Common myeloid progenitor, CD34-positive (primary cell): ENCODE results near the gene ABHD1.
"Not testable (repeated sequence)": the region's sequence is repeated elsewhere in the genome, so short reads cannot be mapped to it uniquely, and the experiment has no call there.

Experiments
- CTCF ChIA-PET: fragments of 350-600 bp; sonication (Branson Sonifier 250); formaldehyde crosslinking; loops from one replicate; lab custom pipeline; 2021; ENCODE audit warnings: antibody characterized with exemption; lab: Charles Lee
- POLR2A ChIA-PET: fragments of 350-600 bp; sonication (Branson Sonifier 250); formaldehyde crosslinking; loops from one replicate; lab custom pipeline; 2021; ENCODE audit warnings: antibody characterized with exemption; lab: Charles Lee
- DNase-seq, 3 donors: peaks; one replicate each; pipeline versions ENCODE4 v3.0.0 to v3.0.0-alpha.2; 2013
- H3K27ac ChIP-seq, 2 experiments: 1 replicate in 1 of 2; 2 replicates in 1 of 2; pipeline ENCODE4 v1.7.0; 2013; ENCODE audit warnings: inconsistent platforms in 2 of 2, low read length in 2 of 2, mild to moderate bottlenecking in 2 of 2, low read depth in 1 of 2, moderate library complexity in 1 of 2; ENCODE audit not compliant: severe bottlenecking in 2 of 2, insufficient read depth in 1 of 2, poor library complexity in 1 of 2
- H3K27me3 ChIP-seq, 5 experiments: replicated peaks in 2 of 5; 1 replicate in 3 of 5; 2 replicates in 2 of 5; pipeline versions ENCODE4 v1.6.1 to v1.7.0; 2013; ENCODE audit warnings: low read length in 4 of 5, mild to moderate bottlenecking in 2 of 5, moderate library complexity in 2 of 5, inconsistent platforms in 1 of 5; ENCODE audit not compliant: insufficient read depth in 5 of 5, control insufficient read depth in 4 of 5
- H3K36me3 ChIP-seq, 4 experiments: 1 replicate in 2 of 4; 2 replicates in 2 of 4; pipeline versions ENCODE4 v1.6.1 to v1.7.0; 2013; ENCODE audit warnings: low read length in 3 of 4, control low read depth in 1 of 4, mild to moderate bottlenecking in 1 of 4; ENCODE audit not compliant: control insufficient read depth in 4 of 4, insufficient read depth in 4 of 4
- H3K4me1 ChIP-seq, 4 experiments: 1 replicate in 3 of 4; 2 replicates in 1 of 4; pipeline versions ENCODE4 v1.6.1 to v1.7.1; 2013; ENCODE audit warnings: low read length in 3 of 4, mild to moderate bottlenecking in 3 of 4, control low read depth in 1 of 4, inconsistent platforms in 1 of 4, moderate library complexity in 1 of 4; ENCODE audit not compliant: control insufficient read depth in 4 of 4, insufficient read depth in 4 of 4; ENCODE audit errors: control extremely low read depth in 1 of 4
- H3K4me3 ChIP-seq, 7 experiments: 1 replicate in 4 of 7; 2 replicates in 3 of 7; pipeline versions ENCODE4 v1.5.1 to v1.7.0; 2013; ENCODE audit warnings: mild to moderate bottlenecking in 7 of 7, low read length in 6 of 7, moderate library complexity in 6 of 7, inconsistent platforms in 2 of 7, low read depth in 2 of 7, control low read depth in 1 of 7; ENCODE audit not compliant: insufficient read depth in 4 of 7, control insufficient read depth in 1 of 7; ENCODE audit errors: extremely low read depth in 1 of 7
- H3K9me3 ChIP-seq, 5 experiments: 1 replicate in 4 of 5; 2 replicates in 1 of 5; pipeline versions ENCODE4 v1.6.1 to v1.7.1; 2013; ENCODE audit warnings: low read length in 4 of 5, mild to moderate bottlenecking in 2 of 5, inconsistent platforms in 1 of 5, low read depth in 1 of 5, moderate library complexity in 1 of 5; ENCODE audit not compliant: control insufficient read depth in 4 of 5, insufficient read depth in 2 of 5; ENCODE audit errors: control extremely low read depth in 1 of 5
- WGBS: methylation state at CpG from one replicate; pipeline ENCODE4 v1.1.5; 2013; ENCODE audit not compliant: insufficient coverage; 5-methylcytosine and 5-hydroxymethylcytosine counted together

The ABHD1 gene

DNA sequence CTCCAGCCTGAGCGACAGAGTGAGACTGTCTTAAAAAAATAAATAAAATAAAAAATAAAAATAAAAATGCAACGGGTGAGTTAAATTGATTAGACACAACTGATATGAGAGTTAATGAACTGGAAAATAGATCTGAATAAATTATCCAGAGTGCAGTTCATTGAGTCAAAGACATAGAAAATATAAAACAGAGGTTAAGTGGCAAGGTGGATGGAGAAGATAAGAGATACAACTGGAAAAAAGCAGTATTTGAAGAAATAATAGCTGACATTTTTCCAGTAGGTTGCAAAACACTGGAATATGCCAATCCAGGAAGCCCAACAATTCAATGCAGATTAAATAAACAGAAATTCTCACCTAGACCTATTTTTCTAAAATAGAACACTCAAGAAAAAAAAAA, 15.4 kb upstream of the ABHD1 start:
- no CpG with 5 or more reads among the region's 2 CpGs for WGBS
- DNase-seq: no peak
- no peaks in the 10 kb centered on the region for H3K27me3 ChIP-seq
- ChIA-PET CTCF (interaction anchor here (1.1 kb wide), 1 partner anchor 9 kb away, joined by 4 read pairs; no protein-coding TSS in a partner anchor), POLR2A (no interaction called here)
- no peaks in the 10 kb centered on the region for H3K4me1 ChIP-seq
- no peak overlapping the region for H3K27ac ChIP-seq
- no peaks in the 10 kb centered on the region for H3K9me3 ChIP-seq
- H3K4me3 ChIP-seq: no peak overlapping the region
- H3K36me3 ChIP-seq: no peaks in the 10 kb centered on the region

DNA sequence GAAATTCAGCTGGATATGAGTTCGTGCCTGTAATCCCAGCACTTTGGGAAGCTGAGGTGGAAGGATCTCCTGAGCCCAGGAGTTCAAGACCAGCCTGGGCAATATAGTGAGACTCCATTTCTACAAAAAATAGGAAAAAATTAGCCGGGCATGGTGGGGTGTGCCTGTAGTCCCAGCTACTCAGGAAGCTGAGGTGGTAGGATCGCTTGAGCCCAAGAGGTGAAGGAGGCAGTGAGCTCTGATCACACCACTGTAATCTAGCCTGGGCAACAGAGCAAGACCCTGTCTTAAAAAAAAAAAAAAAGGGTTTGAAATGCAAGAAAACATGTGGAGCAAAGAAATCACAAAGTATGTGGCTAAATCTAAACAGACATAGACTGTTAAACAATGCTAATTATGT, 14.5 kb upstream of the ABHD1 start:
- Histone ChIP-seq H3K9me3 (no peaks in the 10 kb centered on the region), H3K27me3 (no peaks in the 10 kb centered on the region), H3K27ac (no peak overlapping the region), H3K36me3 (no peaks in the 10 kb centered on the region), H3K4me1 (no peaks in the 10 kb centered on the region), H3K4me3 (no peak overlapping the region)
- ChIA-PET CTCF (interaction anchor here (0.6 to 1.4 kb wide), 3 partner anchors 9 to 174 kb away, joined by 3 to 5 read pairs (median 5); no protein-coding TSS in a partner anchor), POLR2A (interaction anchor here (0.6 kb wide), 1 partner anchor 22 kb away, joined by 3 read pairs; the partner anchor contains the start of gene KHK)
- no peak for DNase-seq
- 100% methylated on average over 2 of the region's 3 CpGs for WGBS

DNA sequence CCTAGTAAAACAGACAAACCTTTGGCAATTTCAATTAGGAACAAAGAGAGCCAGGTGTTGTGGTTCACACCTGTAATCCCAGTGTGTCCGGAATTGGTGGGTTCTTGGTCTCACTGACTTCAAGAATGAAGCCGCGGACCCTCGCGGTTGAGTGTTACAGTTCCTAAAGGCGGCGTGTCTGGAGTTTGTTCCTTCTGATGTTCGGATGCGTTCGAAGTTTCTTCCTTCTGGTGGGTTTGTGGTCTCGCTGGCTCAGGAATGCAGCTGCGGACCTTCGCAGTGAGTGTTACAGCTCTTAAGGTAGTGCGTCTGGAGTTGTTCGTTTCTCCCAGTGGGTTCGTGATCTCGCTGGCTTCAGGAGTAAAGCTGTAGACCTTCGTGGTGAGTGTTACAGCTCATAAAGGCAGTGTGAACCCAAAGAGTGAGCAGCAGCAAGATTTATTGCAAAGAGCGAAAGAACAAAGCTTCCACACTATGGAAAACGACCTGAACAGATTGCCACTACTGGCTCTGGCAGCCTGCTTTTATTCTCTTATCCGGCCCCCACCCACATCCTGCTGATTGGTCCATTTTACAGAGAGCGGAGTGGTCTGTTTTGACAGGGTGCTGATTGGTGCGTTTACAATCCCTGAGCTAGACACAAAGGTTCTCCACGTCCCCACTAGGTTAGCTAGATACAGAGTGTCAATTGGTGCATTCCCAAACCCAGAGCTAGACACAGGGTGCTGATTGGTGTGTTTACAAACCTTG, 12.8 kb upstream of the ABHD1 start:
- POLR2A ChIA-PET, H3K27ac ChIP-seq, H3K27me3 ChIP-seq, H3K36me3 ChIP-seq, H3K9me3 ChIP-seq, H3K4me3 ChIP-seq, H3K4me1 ChIP-seq, DNase-seq: not testable (repeated sequence)
- 94% methylated on average over 24 of the region's 24 CpGs for WGBS
- CTCF ChIA-PET: interaction anchor here (1.7 to 1.8 kb wide), 3 partner anchors 9 to 169 kb away, joined by 4 to 10 read pairs (median 4); no protein-coding TSS in a partner anchor

DNA sequence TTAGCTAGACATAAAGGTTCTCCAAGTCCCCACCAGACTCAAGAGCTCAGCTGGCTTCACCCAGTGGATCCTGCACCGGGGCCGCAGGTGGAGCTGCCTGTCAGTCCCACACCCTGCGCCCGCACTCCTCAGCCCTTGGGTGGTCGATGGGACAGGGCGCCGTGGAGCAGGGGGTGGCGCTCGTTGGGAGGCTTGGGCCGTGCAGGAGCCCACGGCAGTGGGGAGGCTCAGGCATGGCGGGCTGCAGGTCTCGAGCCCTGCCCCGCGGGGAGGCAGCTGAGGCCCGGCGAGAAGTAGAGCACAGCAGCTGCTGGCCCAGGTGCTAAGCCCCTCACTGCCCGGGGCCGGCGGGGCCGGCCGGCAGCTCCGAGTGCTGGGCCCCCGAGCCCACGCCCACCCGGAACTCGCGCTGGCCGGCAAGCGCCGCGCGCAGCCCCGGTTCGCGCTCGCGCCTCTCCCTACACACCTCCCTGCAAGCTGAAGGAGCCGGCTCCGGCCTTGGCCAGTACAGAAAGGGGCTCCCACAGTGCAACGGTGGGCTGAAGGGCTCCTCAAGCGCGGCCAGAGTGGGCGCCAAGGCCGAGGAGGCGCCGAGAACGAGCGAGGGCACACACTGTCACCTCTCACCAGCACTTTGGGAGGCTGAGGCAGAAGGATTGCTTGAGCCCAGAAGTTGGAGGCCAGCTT, 12.1 kb upstream of the ABHD1 start:
- H3K4me1 ChIP-seq, POLR2A ChIA-PET, H3K27ac ChIP-seq, DNase-seq, H3K4me3 ChIP-seq, H3K36me3 ChIP-seq, H3K27me3 ChIP-seq, H3K9me3 ChIP-seq: not testable (repeated sequence)
- 97% methylated on average over 38 of the region's 49 CpGs for WGBS
- CTCF ChIA-PET: interaction anchor here (1.2 to 2.3 kb wide), 5 partner anchors 9 to 169 kb away, joined by 4 to 10 read pairs (median 5); partner anchors contain the start of gene ABHD1

DNA sequence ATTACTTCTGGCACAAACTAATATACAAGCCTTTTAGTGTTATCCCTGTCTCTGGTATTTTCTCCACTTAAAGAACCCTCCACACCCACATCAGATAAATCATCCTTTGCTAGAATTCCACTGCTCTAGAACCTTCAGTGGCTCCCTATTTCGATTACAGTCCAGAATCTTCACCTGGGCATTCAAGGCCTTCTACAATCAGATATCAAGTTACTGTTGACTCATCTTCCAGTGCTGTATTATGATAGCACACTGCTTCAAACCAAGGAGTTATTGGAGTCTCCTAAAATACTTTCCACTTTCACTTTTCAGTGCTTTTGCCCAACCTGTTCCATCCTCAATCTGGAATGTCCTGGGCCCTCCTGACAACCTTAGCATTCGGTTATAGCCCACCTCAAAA, 8.1 kb upstream of the ABHD1 start:
- CTCF ChIA-PET: interaction anchor here (0.7 to 1.6 kb wide), 4 partner anchors 14 to 43 kb away, joined by 3 to 4 read pairs (median 4); no protein-coding TSS in a partner anchor
- Histone ChIP-seq H3K9me3 (no peaks in the 10 kb centered on the region), H3K4me3 (no peak overlapping the region), H3K27me3 (peaks cover 0 to 15% (median 0%) of the 10 kb centered on the region in 5 experiments), H3K4me1 (peaks cover 0 to 14% (median 11%) of the 10 kb centered on the region in 4 experiments), H3K36me3 (no peaks in the 10 kb centered on the region), H3K27ac (no peak overlapping the region)
- POLR2A ChIA-PET: interaction anchor here (0.6 kb wide), 1 partner anchor 40 kb away, joined by 3 read pairs; no protein-coding TSS in a partner anchor
- 76% methylated on average over 2 of the region's 2 CpGs for WGBS
- no peak for DNase-seq

DNA sequence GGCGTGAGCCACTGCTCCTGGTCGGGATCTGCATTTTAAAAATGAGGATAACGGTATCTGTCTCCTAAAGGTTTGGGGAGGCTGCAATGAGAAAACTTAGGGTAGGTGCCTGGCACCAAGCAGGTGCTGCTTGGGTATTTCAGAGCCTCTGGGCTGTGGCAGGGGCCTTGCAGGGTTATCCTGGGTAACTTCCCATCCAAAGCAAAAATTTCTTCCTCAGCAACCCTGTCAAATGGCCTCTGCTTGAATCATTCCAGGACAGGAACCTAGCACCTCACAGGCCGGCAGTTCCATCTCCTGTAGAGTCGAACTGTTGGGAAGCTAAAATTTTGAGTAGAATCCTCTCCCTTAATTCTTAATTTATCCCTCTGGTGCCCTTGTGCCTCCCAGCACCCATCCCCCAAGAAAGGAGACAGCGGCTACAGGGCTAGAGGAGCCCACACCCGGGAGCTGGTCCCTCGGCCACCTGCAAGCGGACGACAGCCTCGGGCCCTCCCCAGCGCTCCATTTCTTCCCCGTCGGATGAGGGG, 5.6 kb upstream of the ABHD1 start:
- CTCF ChIA-PET: interaction anchor here (1.3 kb wide), 1 partner anchor 52 kb away, joined by 5 read pairs; no protein-coding TSS in a partner anchor
- POLR2A ChIA-PET: no interaction called here
- 29% methylated on average over 13 of the region's 14 CpGs for WGBS
- no peak for DNase-seq
- Histone ChIP-seq H3K9me3 (no peaks in the 10 kb centered on the region), H3K36me3 (no peaks in the 10 kb centered on the region), H3K4me1 (peaks cover 0 to 24% (median 16%) of the 10 kb centered on the region in 4 experiments), H3K27me3 (peaks cover 0 to 22% (median 0%) of the 10 kb centered on the region in 5 experiments), H3K27ac (no peak overlapping the region), H3K4me3 (peak overlapping the region; percentile 32 to 75 (median 62))
